ENCODE data around the gene ELP4. TPM values are rescaled to one million over a fixed set of nuclear protein-coding genes. Genes with fewer than 3 reads are reported as not detected.

The ELP4 gene
- total RNA-seq, 1 experiment from 2014 or later, result 21.4 TPM

DNA sequence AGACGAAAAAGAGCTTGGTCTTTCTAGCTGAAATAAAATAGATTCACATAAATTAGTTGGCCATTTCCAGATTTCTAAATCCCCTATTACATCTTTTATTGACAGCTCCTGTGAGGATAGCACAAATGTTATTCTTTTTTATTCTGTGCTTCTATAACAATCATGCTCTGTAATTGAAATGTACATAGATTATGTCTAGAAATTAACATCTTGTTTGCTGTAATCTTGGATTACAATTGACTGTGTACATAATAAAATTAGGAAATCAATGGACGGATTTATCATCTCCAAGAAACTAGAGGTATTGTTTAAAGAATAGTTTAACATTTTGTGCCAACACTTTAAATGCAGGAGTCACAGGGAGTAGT is 31.4 kb upstream of the ELP4 start:
- no TSS peak for BruUV-seq (replicated peaks)
- intact Hi-C loops (cut with micrococcal nuclease), result loop anchor here (10.0 kb wide), 1 partner anchor 63 kb away; no protein-coding TSS in a partner anchor
- no peak overlapping the region for H3K4me2 ChIP-seq (ENCODE audit: low read length)
- no peak for TF ChIP-seq EZH2 (IDR thresholded peaks at IDR 0.05)
- TF ChIP-seq, protein P1, sequence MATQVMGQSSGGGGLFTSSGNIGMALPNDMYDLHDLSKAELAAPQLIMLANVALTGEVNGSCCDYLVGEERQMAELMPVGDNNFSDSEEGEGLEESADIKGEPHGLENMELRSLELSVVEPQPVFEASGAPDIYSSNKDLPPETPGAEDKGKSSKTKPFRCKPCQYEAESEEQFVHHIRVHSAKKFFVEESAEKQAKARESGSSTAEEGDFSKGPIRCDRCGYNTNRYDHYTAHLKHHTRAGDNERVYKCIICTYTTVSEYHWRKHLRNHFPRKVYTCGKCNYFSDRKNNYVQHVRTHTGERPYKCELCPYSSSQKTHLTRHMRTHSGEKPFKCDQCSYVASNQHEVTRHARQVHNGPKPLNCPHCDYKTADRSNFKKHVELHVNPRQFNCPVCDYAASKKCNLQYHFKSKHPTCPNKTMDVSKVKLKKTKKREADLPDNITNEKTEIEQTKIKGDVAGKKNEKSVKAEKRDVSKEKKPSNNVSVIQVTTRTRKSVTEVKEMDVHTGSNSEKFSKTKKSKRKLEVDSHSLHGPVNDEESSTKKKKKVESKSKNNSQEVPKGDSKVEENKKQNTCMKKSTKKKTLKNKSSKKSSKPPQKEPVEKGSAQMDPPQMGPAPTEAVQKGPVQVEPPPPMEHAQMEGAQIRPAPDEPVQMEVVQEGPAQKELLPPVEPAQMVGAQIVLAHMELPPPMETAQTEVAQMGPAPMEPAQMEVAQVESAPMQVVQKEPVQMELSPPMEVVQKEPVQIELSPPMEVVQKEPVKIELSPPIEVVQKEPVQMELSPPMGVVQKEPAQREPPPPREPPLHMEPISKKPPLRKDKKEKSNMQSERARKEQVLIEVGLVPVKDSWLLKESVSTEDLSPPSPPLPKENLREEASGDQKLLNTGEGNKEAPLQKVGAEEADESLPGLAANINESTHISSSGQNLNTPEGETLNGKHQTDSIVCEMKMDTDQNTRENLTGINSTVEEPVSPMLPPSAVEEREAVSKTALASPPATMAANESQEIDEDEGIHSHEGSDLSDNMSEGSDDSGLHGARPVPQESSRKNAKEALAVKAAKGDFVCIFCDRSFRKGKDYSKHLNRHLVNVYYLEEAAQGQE (IDR thresholded peaks at IDR 0.05; ENCODE audit: low read depth), result no peak
- no peak for TF ChIP-seq JUND (IDR thresholded peaks at IDR 0.05)
- TF ChIP-seq, protein P2, sequence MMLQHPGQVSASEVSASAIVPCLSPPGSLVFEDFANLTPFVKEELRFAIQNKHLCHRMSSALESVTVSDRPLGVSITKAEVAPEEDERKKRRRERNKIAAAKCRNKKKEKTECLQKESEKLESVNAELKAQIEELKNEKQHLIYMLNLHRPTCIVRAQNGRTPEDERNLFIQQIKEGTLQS (IDR thresholded peaks at IDR 0.05), result no peak
- no peak for TF ChIP-seq ELF1 (IDR thresholded peaks at IDR 0.05; ENCODE audit: borderline replicate concordance, low read depth)
- no peak for TF ChIP-seq TCF7L2 (IDR thresholded peaks at IDR 0.05; ENCODE audit: borderline replicate concordance, extremely low read depth, insufficient read depth, insufficient read length)
- TF ChIP-seq EGR1 (IDR thresholded peaks at IDR 0.05; ENCODE audit: low read depth), result no peak
- TF ChIP-seq CBX3 (IDR thresholded peaks at IDR 0.05; ENCODE audit: low read depth), result no peak
- no peak for TF ChIP-seq POLR2AphosphoS5 (IDR thresholded peaks at IDR 0.05; ENCODE audit: low read depth, low read length)
- no peak overlapping the region for H2AFZ ChIP-seq (ENCODE audit: low read depth, low read length, poor library complexity, severe bottlenecking)
- H3K36me3 ChIP-seq (ENCODE audit: control insufficient read depth in 1 of 2, insufficient read depth in 2 of 2, low read length in 2 of 2), result 0 out of 4 replicates have a peak, but pooled peaks cover 0 to 4% of the 10 kb centered on the region in 2 experiments
- H3K9me3 ChIP-seq (ENCODE audit: control insufficient read depth in 1 of 2, insufficient read depth in 1 of 2, low read depth in 1 of 2, low read length in 2 of 2), result no peaks in the 10 kb centered on the region
- RAD21 ChIA-PET (ENCODE audit: low non-redundant PET in 1 of 2, low total read pairs in 2 of 2, uncharacterized antibody in 2 of 2, unreplicated experiment in 2 of 2), result no interaction called here
- no peaks in the 10 kb centered on the region for H3K4me1 ChIP-seq (ENCODE audit: control insufficient read depth in 1 of 2, insufficient read depth in 2 of 2, low read length in 2 of 2)
- CTCF ChIA-PET, result no interaction called here
- no peaks in the 10 kb centered on the region for H3K9me2 ChIP-seq (ENCODE audit: insufficient read depth)
- no peak overlapping the region for H3K4me3 ChIP-seq (replicated peaks in 1 of 2; ENCODE audit: low read depth in 1 of 2, low read length in 2 of 2)
- H3K79me2 ChIP-seq (ENCODE audit: insufficient read depth, low read length), result peaks cover 85% of the 10 kb centered on the region
- ATAC-seq (no peak), DNase-seq (ENCODE audit: low read depth, low spot score) (no peak)
- no peaks in the 10 kb centered on the region for H3K27me3 ChIP-seq (ENCODE audit: insufficient read depth, low read length)
- peaks cover 27% of the 10 kb centered on the region; the same call in 1 of the 2 replicates for H4K20me1 ChIP-seq (ENCODE audit: insufficient read depth)
- H3K9ac ChIP-seq (ENCODE audit: low read length), result no peak overlapping the region
- POLR2A ChIA-PET, result no interaction called here
- no peak overlapping the region for H3K27ac ChIP-seq (ENCODE audit: low read depth, low read length)

Measured in HCT116 (cell line).